BE2C (cell line): ENCODE data around the gene SBK1.
"Not testable (repeated sequence)": the region's sequence is repeated elsewhere in the genome, so short reads cannot be mapped to it uniquely, and the experiment has no call there.

Source experiments
- DNase-seq: peaks from one replicate; pipeline ENCODE4 v3.0.0-alpha.2; 2020
- H3K27me3 ChIP-seq: fragments of 250-450 bp; sonication (Bioruptor Pico); 2 replicates; pipeline ENCODE4 v1.5.1; 2020; ENCODE audit warnings: mild to moderate bottlenecking
- H3K36me3 ChIP-seq: fragments of 250-450 bp; sonication (Bioruptor Pico); 2 replicates; pipeline ENCODE4 v1.5.1; 2020; ENCODE audit warnings: mild to moderate bottlenecking
- H3K4me1 ChIP-seq: fragments of 250-450 bp; sonication (Bioruptor Pico); 2 replicates; pipeline ENCODE4 v1.5.1; 2020
- H3K4me3 ChIP-seq: 2 replicates; pipeline ENCODE4 v1.5.1; 2011; ENCODE audit warnings: low read depth, low read length
- H3K9me3 ChIP-seq: fragments of 250-450 bp; sonication (Bioruptor Pico); 2 replicates; pipeline ENCODE4 v1.5.1; 2020

Gene SBK1

DNA sequence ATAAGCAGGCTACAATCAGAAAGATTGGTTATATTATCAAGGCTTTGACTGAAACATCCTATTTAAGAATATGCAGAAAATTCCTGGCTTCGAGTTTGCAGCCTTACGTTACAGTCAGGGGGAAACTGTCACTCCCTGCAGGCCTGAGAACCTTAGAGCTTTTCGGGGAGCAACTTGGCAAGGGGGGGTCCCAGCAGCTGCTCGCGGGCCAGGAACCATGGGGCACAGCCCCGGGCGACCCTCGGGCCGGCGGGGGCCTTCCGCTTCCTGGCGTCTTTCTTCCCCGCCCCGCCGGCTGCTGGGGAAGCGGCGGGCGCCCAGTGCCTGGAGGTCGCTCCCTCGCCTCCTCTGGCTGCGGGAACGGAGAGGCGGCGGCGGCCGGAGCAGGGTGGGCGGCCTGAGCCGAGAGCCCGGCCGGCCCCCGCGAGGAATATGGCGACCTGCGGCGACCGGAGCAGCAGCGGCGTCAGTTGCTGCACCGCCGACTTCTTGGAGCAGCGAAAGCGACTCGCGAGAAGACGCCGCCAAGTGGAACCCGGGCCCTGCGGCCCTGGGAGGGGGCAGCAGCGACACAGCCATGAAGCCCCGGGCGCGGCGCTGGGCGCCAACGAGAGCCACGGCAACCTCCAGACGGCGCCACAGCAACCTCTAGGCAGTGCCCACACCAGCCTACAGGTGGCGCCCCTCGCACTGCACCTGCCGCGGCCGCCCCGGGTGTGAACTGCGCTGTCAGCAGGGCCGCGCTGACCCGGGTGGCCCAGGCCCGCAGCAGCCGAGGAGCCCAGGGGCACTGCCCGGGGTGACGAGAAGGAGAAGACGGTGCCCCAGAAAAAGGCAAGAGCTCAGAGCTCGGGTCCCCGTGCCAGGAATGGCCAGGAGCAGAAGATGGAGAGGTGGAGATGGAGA, 72.2 kb downstream of the SBK1 start:
- H3K9me3 ChIP-seq, H3K4me1 ChIP-seq: not testable (repeated sequence)
- DNase-seq: peak; percentile 27

DNA sequence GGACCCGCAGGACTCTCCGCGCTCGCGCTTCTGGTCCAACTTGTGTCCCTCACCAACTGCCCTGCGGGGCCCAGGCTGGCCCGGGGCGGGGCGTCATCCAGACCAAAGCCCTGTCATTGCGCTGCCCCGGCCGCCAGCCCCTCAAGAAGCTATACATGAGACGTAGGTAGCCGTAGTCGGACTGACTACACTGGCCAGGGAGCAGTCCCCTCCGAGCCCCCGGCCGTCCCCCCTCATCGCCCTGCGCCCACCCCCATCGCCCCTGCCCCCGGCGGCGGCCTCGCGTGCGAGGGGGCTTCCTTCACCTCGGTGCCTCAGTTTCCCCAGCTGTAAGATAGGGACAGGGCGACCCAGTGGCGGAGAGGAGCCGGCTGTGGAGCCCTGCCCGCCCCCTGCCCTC, 75.6 kb downstream of the SBK1 start:
- H3K4me1 ChIP-seq, H3K9me3 ChIP-seq, H3K36me3 ChIP-seq, H3K4me3 ChIP-seq, DNase-seq, H3K27me3 ChIP-seq: not testable (repeated sequence)

More for the DNA sequence above, 72.2 kb downstream of the SBK1 start:
- H3K36me3 ChIP-seq, H3K4me3 ChIP-seq, H3K27me3 ChIP-seq: not testable (repeated sequence)
